Right ventricle myocardium inferior (tissue), 1 donor: ENCODE results near the gene SNPH. TPM values are rescaled to one million over a fixed set of nuclear protein-coding genes. Genes with fewer than 3 reads are reported as not detected.

Experiments
- ATAC-seq: fragments of 200-7000 bp; cut with Tn5 transposase; one replicate; pipeline ENCODE4 v1.9.1; 2020; ENCODE audit warnings: mild to moderate bottlenecking, moderate library complexity
- DNase-seq: peaks from one replicate; pipeline ENCODE4 v3.0.0; 2021; ENCODE audit errors: missing footprints
- intact Hi-C: fragments of 100-400 bp; cut with DNase I; formaldehyde crosslinking; loops from one replicate; pipeline ENCODE4 v1.11.0; 2022
- total RNA-seq: library from RNA; stranded (reverse); fragmentation: NEBNext Ultra II Directional; extraction: Animal tissue kit (Norgen Biotek cat#: 25700); gene quantifications from one replicate; pipeline ENCODE4 v1.2.1, GENCODE V29; 2021
- donor health status: DM: no; HTN: yes; CAD: no; lungs with severe emphysema.

Gene SNPH
- total RNA-seq, 1 donor from 2014 or later = 8.5 TPM

DNA sequence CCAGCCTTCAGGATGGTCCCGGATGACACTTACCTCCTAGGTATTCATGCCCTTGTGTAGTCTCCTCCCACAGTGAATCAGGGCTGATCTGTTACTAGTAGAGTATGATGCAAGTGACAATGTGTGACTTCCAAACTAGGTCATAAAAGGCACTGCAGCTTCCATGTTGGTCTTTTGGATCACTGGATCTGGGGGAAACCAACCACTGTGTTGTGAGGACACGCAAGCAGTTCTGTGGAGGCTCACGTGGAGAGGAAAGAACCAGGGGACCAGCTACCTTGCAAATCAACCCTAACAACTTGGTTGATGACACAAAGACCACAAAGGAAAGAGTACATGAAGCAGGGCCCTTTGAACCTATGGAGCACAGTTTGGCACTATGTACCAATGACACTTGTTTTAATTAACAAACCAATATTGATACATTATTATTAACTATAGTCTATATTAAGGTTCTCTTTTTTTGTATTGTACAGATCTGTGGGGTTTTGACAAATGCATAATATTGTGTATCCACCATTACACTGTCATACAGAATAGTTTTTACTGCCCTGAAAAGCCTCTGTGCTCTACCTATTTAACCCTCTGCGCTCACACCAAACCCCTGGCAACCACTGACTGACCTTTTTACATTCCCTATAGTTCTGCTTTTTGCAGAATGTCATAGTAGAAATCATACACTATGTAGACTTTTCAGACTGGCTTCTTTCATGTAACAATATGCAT lies 79.1 kb downstream of the SNPH start:
- intact Hi-C loops = no loop called here
- no peak for ATAC-seq
- DNase-seq = no peak

DNA sequence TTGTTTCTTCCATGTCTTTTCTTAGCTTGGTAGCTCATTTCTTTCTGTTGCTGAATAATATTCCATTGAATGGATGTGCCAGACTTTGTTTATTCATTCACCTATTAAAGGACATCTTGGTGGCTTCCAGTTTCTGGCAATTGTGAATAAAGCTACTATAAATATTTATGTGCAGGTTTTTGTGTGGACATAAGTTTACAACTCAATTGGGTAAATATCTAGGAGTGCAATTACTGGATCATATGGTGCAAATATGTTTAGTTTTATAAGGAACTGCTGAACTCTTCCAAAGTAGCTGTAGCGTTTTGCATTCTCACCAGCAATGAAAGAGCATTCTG lies 79.6 kb downstream of the SNPH start:
- intact Hi-C loops = no loop called here
- no peak for DNase-seq
- no peak for ATAC-seq

DNA sequence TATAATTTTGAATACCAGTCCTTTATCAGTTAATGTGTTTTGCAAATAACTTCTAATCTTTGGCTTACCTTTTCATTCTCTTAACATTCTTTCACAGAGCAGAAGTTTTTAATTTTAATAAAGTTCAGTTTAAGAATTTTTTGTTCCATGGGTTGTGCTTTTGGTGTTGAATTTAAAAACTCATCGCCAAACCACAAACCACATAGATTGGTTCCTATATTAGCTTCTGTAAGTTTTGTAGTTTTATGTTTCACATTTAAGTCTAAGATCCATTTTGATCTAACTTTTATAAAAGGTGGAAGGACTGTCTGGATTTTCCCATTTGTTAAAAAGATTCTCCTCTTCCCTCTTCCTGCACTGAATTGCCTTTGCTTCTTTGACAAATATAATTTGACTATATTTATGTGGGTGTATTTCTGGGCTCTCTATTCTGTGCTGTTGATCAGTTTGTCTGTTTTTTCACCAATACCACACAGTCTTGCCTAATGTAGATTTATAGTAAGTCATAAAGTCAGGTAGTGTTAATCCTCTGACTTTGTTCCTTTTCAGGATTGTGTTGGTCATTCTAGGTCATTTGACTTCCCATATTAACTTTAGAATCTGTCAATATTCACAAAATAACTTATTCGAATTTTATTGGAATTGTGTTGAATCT lies 80.3 kb downstream of the SNPH start:
- ATAC-seq = no peak
- intact Hi-C loops = no loop called here
- DNase-seq = no peak

DNA sequence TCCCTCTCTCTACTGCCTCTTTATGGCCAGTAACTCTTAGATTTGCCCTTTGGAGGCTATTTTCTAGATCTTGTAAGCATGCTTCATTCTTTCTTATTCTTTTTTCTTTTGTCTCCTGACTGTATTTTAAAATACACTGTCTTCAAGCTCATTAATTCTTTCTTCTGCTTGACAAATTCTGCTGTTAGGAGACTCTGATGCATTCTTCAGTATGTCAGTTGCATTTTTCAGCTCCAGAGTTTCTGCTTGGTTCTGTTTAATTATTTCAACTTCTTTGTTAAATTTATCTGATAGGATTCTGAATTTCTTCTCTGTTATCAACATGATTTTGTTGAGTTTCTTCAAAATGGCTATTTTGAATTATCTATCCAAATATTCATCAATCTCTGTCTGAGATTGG lies 87.9 kb downstream of the SNPH start:
- no peak for DNase-seq
- intact Hi-C loops = no loop called here
- no peak for ATAC-seq

DNA sequence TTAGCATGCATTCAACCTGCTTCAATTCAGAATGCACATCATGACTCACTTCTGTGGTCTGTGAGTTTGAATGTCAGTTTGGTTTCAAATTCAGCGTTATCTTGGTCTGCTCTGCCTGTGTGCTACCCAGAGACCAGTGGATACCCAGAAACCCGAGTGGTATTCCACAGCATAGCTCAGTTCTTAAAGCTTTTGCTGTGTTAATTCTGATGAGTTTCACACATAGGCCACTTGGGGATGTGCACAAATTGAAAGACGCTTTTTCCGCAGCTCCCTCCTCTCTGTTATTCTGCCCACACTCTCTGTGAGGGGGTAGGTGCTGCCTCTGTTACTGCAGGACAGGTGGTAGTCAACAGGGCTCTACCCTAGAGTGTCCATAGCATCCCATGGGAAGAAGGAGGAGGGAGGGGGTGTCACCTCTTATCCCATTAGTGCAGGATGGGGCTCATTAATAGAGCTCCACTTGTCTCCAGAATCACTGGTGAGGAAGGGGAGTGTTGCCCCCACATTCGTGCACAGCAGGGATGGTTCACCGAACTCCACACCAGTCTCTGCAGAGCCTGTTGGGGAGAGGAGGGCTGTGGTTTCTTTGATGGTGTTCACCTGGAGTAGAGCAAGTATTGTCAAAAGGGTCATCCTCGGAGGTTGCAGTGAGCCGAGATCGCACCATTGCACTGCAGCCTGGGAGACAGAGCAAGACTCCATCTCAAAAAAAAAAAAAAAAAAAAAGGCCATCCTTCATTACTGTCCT lies 92.0 kb downstream of the SNPH start:
- no peak for ATAC-seq
- no peak for DNase-seq
- intact Hi-C loops = no loop called here

Other genes with a start within 250 kb of the SNPH start
- gene PSMF1, start 147.7 kb upstream of the SNPH start, total RNA-seq = 132 TPM
- 2.9 TPM for gene TMEM74B, start 81.3 kb upstream of the SNPH start, total RNA-seq
- 0.14 TPM for gene C20orf202, start 62.8 kb upstream of the SNPH start, total RNA-seq
- not detected for gene RAD21L1, start 40.2 kb upstream of the SNPH start, total RNA-seq
- gene SDCBP2, start 62.8 kb downstream of the SNPH start, total RNA-seq = 1.2 TPM
- gene FKBP1A, start 126.8 kb downstream of the SNPH start, total RNA-seq = 143 TPM
- gene NSFL1C, start 200.6 kb downstream of the SNPH start, total RNA-seq = 51.6 TPM
- 4.0 TPM for gene SIRPB2, start 225.1 kb downstream of the SNPH start, total RNA-seq